HG03196 (cell line): Measurements from ENCODE around the gene MUS81.

ENCODE experiments used
- ATAC-seq: cut with Tn5 transposase; IDR thresholded peaks from one replicate; pipeline ENCODE4 v1.9.1; 2021; ENCODE audit not compliant: unreplicated experiment

The MUS81 gene

DNA sequence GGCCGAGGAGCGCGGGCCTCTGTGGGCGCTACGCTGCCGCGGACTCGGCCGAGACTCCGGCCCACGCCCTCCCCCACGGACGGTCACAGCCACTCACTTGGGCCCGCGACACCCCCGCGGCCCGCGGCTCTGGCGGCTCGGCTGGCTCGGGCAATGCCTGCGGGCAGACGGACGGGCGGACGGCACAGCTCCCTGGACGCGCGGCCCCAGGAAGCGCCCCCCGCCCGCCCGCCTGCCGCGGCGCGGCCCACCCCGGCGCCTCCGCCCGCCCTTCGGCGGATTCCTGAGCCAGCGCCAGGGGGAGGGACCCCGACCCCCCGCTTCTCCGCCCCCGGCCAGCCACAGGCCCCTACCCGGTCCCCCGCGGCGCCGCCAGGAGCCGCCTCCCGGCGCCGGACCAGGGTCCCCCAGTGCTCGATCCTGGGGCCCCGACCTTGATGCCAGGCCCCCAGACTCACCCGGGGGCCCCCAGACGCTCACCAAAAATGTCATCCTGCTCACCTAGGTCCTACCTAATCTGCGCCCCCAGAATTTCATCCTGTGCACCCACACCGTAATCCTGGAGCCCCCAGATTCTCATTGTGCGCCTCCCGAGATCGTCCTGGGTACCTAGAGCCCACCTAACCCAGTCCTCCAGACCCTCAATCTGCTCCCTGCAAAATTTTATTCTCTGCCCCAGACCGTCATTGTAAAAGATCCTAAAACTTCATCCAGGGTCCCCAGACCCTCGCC, 12.5 kb downstream of the MUS81 start, which contains the start of gene EFEMP2:
EFEMP2 (minus strand) TSS at position 215 of the 732 bp plus-strand sequence. CDS start 446 bp downstream, outside the sequence.
- ATAC-seq, result no peak

DNA sequence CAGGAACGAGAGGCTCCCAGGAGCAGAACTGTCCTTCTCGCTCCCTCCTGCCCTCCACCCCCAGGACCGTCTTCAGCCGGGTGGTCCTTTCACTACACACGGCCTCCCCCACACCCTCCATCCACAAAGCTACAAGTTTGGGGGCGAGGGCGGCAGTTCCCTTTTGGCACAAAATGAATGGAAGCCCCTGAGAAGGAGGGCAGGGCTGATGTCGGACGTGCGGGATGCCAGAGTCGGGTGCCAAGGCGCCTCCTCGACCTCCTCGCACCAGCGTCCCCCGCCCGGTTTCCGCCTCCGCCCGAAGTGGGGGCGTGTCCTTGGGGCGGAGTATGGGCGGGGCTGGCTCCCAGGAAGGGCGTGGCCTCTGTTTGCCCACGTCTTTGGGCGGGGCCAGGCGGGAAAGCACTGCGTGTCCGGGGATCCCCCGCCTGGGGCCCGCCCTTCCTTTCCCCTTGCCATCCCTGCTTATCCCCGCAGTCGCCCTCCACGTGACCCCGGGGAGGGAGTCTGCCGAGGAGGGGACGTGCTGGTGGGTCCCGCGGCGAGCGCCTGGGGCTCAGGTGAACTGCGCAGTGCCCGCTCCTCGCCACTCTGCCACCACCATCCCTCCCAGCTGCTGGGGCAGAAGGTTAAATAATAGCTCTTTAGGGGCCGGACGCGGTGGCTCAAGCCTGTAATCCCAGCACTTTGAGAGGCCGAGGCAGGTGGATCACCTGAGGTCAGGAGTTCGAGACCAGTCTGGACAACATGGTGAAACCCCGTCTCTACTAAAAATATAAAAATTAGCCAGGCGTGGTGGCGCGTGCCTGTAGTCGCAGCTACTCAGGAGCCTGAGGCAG, 13.3 kb downstream of the MUS81 start:
- peak; percentile 66 for ATAC-seq

DNA sequence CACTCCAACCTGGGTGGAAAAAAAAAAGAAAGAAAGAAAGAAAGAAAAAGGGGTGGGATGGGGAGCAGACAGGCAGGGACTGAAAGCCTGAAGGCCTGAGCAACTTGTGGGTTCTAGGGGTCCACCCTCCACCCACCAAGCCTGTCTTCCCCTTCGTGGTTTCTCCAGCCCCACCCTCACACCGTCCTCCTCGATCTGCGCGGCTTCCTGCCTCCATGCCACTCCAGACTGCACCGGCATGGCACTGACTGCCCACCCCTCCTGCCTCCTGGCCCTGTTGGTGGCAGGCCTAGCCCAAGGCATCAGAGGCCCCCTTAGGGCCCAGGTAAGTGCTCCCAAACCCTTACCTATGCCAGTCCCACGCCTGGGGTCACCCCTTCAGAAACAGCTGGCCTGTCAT, 19.4 kb downstream of the MUS81 start, which contains the start of gene CTSW:
CTSW (plus strand) TSS at position 221 of the 400 bp plus-strand sequence; CDS start at position 239, 18 bp downstream.
- ATAC-seq, result no peak

DNA sequence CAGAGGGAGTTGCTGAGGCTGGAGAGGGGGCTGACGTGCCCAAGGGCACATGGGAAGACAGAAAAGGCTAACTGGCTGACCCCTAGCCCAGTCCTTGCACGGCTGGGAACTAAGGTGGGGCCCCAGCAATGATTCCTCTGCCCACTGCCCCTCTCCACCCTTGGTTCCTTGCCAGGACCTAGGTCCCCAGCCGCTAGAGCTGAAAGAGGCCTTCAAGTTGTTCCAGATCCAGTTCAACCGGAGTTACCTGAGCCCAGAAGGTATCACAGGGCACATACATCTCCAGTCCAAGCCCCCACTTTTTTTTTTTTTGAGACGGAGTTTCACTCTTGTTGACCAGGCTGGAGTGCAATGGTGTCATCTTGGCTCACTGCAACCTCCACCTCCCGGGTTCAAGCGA, 19.8 kb downstream of the MUS81 start:
- ATAC-seq, result no peak

DNA sequence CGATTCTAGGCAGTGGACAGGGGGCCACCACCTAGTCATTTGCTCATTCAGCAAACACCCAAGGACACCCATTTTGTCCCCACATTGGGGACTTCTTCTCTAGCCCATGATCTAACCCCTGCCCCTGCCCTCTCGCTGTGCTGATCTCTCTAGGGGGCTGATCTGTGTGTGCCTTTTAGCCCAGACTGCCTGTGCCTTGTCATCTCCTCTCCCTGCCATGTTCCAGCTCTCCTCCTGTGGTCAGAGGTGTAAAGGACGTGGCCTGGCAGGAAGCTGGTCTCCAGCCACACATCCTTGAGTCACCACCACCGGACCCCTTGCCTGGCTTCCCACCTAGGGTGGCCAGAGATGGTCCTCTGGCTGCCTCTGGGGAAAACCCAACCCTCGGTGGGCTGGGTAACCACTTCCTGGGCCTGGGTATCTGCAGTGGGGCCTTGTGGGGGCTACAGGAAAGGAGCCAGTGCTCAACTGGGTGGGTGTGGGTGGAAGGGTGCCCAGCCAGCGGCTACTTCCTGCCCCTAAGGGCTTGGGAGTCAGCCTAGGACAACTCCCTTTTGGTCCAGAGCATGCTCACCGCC, 20.7 kb downstream of the MUS81 start:
- no peak for ATAC-seq

DNA sequence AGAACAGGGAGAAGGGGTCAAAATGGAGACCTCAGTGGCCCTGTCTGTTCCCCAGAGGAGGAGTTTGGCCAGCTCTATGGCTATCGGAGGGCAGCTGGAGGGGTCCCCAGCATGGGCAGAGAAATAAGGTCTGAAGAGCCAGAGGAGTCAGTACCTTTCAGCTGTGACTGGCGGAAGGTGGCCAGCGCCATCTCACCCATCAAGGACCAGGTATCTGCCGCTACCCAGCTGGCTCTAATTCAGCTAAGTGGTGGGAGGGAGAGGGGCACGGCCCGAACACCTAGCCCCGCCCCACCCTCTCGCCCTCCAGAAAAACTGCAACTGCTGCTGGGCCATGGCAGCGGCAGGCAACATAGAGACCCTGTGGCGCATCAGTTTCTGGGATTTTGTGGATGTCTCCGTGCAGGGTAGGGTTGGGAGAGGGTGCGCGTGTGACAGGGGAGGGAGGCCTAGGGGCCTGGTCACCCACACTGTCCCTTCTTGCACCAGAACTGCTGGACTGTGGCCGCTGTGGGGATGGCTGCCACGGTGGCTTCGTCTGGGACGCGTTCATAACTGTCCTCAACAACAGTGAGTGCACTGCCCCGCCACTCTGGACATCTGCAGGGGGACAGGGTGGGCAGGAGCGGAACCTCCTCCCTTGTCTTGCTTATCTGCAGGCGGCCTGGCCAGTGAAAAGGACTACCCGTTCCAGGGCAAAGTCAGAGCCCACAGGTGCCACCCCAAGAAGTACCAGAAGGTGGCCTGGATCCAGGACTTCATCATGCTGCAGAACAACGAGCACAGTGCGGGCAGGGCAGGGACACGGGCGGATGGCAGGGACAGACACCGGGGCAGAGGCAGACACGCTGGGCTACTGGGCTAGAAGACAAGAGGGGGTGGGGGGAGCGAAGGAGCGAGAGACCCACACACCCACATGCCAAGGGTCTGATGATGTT, 22.2 kb downstream of the MUS81 start:
- ATAC-seq, result no peak

DNA sequence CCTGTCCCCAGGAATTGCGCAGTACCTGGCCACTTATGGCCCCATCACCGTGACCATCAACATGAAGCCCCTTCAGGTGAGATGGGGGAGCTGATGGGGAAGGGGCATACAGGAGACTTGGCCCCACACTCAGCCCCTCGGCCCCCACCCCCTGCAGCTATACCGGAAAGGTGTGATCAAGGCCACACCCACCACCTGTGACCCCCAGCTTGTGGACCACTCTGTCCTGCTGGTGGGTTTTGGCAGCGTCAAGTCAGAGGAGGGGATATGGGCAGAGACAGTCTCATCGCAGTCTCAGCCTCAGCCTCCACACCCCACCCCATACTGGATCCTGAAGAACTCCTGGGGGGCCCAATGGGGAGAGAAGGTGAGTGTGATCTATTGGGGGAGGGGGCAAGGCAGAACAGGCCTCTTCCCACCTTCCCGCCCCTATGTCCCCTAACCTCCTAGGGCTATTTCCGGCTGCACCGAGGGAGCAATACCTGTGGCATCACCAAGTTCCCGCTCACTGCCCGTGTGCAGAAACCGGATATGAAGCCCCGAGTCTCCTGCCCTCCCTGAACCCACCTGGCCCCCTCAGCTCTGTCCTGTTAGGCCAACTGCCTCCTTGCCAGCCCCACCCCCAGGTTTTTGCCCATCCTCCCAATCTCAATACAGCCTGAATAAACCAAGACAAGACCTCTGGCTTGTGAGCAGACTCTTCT, 23.0 kb downstream of the MUS81 start:
- ATAC-seq, result no peak

DNA sequence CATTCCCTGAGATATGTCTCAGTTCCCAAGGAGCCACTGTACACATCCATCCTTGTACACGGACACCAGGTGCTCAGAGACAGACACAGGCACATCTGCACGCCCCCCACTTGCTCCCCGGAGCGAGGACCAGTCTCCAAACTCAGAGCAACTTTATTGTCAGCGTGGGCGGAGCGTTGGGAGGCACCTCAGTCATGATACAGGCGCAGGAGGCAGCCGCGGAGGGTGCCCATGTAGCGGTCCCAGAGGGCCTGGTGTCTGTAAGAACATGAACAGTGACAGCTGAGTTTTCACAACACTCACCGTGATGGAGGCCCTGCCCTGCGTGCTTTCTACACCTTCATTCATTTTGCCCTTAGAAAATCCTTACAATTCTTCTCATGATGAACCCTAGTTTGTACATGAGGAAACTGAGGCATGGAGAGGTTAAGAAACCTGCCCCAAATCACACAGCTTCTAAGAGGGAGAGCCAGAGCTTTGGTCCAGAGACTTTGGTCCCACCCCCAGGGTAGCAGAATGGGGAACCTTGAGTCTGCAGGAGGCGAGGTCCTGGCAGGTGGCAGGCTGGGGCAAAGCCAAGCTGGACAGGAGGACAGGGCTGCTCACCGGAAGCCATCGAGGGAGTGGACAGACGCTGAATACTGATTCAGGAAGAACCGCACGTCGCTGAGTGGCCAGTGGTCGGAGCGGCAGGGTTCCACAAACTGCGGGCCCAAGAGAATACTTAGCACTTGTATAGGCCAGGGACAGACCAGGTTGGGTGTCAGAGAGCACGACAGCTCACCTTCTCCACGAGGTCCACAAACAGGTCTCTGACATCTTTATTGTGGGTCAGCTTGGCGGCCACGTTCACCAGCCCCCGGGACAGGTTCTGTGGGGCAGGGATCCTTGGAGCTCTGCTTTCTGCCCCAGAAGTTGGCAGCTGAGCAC, 23.8 kb downstream of the MUS81 start:
- ATAC-seq, result no peak

DNA sequence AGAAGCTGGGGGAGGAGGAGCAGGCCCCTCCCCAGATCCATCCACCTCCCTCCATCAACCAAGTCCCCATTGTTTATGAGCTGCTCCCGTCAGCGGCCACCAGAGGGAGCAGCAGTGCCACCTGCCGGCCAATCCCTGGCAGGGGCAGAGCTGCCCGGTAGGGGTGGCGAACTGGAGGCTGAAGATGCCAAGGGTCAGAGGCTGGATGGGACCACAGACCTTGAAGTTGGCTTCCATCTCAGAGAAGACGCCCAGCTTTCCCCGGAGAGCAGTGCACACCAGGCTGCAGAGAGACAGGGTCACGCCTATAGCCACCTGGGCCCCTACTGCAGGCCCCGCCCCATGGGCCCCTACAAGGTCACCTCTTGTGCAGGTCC, 24.5 kb downstream of the MUS81 start:
- no peak for ATAC-seq

DNA sequence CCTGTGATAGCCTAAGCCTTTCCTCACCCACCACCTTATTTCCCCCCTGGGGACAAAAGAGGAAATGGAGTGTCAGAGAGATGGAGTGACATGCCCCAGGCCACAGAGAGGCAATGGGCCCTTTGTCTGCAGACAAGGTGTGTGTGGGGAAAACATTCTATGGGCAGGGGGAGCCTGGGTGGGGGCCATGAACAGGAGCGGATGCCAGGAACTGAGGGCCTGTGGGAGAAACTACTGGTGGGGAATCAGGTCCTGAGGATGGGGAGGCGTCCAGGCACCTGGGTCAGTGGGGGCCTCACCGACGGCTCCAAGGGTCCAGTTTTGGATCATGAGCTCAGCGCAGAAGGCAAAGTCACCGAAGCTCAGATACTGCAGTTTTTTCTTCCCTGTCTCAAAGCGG, 25.0 kb downstream of the MUS81 start:
- no peak for ATAC-seq

DNA sequence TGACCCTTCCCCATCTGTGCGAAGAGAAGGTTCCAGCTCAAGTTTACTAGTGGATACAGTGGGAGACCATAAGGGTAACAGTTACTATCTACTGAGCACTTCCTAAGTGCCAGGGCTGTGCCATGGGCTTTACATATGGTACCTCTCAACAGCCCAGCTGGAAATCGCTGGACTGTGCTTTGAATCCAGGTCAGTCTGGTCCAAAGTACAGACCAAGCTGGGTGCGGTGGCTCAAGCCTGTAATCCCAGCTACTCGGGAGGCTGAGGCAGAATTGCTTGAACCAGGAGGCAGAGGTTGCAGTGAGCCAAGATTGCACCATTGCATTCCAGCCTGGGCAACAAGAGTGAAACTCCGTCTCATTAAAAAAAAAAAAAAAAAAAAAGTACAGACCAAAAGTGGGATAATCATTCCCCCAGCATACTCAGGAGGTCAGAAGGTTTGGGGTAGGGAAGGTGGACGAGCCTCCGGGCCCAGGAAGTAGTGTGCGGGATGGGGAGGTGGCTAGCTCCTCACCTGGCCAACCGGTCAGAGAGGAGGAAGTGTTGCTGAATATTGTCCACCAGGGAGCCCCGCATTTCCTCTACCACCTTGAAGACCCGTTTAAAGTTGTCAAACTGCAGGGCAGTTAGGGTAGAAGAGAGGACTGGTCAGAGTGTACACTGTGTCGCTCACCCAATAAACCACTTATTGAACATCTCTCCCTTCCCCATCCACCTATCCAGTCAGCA, 25.7 kb downstream of the MUS81 start:
- no peak for ATAC-seq

DNA sequence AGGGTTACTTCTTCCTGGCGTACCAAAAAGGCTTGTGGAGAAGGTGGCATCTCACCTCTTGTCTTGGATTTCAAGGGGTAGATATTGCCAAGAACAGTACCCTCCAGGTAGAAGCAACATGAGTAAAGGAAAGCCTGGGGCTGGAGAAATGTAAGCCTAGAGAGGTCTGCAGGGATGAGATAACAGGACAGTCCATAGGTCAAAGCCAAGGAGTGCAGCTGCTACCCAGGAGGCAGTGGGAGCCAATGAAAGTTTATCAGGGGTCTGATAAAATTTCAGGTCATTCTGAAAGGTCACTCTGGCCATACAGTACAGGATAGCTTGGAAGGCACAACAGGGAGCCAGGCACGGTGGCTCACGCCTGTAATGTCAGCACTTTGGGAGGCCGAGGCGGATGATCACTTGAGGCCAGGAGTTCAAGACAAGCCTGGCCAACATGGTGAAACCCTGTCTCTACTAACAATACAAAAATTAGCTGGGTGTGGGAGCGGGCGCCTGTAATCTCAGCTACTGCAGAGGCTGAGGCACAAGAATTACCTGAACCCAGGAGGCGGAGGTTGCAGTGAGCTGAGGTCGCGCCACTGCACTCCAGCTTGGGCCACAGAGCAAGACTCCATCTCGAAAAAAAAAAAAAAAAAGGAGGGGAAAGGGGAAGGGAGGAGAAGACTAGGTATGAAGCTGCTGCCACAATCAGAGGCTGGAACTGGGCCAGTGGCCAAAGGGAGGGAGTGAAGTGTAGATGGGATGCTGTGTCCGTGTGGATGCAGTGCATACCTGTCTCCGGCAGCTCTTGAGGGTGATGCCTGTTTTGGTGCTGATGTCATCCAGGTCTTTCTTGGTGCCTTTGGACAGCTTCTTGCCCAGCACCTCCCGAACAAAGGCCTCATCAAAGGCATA, 26.8 kb downstream of the MUS81 start:
- ATAC-seq, result no peak

DNA sequence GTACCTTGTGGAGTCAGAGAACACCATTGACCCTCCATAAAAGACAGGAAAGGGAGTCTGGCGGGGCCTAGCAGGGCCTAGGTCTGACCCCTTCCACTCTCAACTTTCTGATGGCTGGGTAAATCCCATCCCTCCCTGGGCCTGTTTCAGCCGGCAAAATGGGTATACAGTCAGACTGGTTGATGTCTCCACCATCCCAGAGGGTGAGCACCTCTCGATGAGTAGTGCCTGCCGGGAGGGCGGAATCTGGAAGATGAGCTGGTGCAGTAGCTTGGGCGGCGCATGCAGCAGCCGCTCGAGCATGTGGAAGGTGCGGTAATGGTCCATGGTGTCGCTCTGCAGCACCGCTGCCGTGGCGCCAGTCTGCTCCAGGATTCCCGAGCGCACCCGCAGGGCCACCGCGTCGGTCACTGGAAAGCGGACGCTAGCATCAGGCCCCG, 27.5 kb downstream of the MUS81 start:
- ATAC-seq, result peak; percentile 1

DNA sequence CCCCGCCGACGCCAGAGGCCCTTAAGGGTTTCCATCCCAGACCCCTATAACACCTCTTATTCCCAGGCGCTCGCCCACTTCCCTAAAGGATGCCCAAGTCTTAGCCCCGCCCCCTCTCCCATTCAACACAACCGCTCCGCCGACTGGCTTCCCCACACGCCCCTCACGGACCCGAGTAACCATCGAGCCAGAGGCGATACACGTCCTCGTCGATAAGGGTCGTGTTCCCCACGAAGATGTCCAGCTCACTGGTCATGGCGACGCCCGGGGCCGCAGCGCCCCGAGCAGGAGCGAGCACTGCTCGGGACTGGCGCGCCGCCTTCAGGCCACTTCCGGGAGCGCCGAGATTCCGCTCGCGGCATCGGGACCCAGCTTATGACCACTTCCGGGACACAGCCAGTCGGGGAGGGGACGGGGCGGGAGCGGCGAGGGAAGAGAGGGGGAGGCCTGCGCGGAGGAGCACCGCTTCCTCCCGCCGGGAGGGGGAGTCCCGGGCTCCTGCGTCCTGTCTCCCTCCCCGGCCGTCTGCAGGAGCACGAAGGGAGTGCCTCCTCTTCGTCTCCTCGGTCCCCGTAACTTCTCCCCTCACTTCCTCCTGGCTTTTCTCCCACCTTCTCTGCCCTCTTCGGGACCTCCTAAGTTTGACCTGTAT, 28.1 kb downstream of the MUS81 start, which contains the start of gene FIBP:
FIBP (minus strand) TSS at position 309 of the 652 bp plus-strand sequence; CDS start at position 256, 53 bp downstream.
- ATAC-seq, result peak; percentile 43

DNA sequence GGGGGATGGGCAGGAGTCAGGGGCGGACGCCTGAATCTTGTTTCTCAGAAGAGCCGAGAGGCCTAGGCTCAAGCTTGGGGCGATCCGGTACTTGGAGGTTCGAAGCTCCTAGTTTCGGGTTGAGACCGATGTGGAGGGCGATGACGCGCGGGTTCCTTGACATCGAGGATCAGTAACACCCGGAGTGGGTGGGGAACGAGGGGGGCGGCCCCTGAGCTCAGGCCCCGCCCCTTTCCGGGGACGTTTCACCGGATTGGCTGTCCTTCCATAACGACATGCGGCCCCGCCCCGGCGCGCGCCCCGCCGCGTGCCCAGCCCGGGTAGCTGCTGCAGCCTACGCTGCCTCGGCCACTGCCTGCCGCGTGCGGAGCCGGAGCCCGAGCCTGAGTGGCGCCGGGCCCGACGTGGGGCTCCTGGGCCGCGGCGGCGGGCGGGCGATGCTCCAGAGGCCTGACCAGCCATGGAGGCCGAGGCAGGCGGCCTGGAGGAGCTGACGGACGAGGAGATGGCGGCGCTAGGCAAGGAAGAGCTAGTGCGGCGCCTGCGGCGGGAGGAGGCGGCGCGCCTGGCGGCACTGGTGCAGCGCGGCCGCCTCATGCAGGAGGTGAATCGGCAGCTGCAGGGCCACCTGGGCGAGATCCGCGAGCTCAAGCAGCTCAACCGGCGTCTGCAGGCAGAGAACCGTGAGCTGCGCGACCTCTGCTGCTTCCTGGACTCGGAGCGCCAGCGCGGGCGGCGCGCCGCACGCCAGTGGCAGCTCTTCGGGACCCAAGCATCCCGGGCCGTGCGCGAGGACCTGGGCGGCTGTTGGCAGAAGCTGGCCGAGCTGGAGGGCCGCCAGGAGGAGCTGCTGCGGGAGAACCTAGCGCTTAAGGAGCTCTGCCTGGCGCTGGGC, 30.3 kb downstream of the MUS81 start, which contains the start of gene CCDC85B:
CCDC85B (plus strand) TSS at position 350 of the 895 bp plus-strand sequence; CDS start at position 461, 111 bp downstream.
- peak; percentile 43 for ATAC-seq
